Measurements from ENCODE around the gene ZNF664.

The ZNF664 gene

DNA sequence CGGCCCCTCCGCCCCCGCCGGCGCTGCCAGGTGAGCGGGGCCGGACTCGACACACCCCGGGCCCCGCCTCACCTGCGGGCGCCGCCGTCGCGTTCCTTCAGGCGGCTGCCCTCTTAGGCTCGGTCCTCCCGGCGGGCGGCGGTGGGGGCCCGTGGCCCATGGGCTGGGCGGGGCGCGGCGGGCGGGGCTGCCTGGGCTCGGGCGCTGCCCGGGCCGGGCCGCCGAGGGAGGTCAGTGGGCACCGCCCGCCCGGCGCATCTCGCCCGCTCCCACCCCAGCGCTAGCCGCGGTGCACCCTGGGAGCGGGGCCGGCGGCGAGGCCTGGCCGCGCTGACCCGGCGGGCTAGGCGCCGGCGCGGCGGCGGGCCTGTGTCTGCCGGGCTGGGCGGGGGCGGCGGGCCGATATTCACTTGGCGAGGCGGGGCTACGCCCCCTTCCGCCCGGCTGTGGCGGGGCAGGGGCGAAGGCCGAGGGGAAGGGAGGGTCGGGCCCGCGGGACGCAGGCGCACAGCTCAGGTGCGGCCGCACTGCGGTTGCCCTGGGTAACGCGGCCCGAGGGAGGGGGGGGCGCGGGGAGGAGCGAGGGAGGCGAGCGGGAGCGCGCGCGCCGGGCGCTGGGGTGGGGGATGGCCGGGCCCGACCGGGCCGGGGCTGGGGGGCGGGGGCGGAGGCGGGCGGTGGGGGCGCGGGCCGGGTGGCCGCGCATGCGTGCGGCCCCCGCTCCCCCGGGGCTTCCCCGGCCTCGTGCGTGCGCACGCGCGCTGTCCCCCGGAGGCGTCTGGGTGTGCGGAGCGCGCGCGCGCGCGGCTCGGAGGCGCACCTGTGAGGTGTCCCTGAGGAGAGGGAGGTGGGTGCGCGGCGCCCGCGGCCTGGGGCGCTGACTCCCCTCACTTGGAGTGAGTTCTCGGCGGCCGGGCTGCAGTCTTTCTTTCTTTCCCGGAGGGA, at the start of gene ZNF664, which contains the start of gene CCDC92:
Gene ZNF664, plus strand, starts transcription at position 759 of the 945 bp plus-strand sequence. CDS start 38,930 bp downstream, outside the sequence.
Gene CCDC92, minus strand, starts transcription at position 375 of the 945 bp plus-strand sequence. CDS start 28,526 bp downstream, outside the sequence.
- peak; percentile 80 for DNase-seq (ENCODE audit: low read depth)

DNA sequence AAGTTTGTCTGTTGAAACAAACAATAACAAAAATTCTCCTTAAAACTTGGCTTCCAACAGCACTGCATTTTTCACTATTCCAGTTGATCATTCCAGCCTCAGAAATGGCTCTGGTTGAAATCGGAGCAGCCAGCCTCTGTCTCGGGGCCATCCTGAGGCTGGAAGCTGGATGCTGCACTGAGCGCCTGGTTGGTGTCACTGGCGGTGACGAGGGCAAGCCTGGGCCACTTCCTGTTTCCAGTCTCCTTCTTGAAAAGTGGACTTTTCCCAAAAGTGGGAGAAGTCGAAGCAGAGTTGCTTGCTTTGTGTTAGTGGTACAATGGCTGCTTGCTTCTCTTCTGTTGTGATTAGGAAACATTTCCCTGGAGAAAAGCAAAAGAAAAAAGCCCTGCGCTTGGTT, 49.1 kb upstream of the ZNF664 start:
- no peak for DNase-seq (ENCODE audit: low read depth)

DNA sequence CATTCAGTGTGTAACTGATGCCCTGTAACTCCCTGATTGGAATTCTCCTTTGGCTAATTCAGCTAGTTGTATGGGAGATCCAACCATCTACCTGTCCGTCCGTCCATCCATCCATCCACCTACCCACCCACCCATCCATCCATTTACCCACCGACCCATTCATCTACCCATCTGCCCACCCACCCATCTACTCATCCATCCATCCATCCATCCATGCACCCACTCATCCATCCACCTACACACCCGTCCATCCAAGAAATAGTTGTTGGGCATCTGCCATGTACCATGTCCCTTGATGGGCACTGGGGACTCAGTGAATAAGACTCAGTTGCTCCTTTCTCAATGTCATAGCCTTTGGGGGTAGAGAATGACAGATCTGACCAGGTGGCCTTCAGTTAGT, 48.5 kb upstream of the ZNF664 start:
- no peak for DNase-seq (ENCODE audit: low read depth)

DNA sequence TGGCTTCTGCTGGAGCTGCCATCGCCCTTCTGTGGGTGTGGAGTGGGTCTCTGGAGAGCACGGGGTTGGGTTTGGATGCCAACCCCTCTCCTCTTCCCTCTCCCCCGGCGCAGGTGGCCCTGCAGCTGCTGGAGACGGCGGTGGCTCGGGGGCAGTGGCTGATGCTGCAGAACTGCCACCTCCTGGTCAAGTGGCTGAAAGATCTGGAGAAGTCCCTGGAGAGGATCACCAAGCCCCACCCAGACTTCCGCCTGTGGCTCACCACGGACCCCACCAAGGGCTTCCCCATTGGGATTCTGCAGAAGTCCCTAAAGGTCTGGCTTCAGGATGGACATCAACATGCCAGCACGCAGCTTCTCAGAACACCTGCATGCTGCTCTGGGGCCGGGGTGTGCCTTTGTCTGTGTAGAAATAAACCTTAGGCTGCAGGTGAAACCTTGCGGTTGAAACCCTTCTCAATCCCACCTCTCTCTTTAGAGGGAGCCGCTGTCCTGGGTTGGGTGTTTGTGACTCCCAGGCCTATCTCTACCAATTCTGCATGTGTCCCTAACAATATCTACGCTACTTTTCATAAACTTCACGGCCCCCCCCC, 44.6 kb upstream of the ZNF664 start:
- peak; percentile 47 for DNase-seq (ENCODE audit: low read depth)

DNA sequence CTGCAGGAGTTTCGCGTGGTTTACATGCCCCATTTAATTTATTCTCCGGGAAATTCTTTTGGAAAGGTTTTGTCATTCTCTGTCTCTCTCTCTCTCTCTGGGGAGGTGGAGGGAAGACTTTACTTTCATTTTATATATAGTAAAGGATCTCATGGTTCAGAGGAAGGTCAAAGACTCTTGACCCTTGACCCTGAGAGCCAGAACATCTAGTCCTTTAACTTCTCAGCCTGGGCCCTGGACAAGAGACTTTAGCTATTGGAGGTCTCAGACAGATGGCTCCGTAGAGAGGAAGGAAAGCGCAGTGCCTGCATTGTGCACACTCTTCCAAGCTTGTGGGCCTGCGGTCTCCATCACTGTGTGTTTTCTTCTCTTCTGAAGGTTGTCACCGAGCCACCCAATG, 44.1 kb upstream of the ZNF664 start:
- DNase-seq (ENCODE audit: low read depth) = no peak

DNA sequence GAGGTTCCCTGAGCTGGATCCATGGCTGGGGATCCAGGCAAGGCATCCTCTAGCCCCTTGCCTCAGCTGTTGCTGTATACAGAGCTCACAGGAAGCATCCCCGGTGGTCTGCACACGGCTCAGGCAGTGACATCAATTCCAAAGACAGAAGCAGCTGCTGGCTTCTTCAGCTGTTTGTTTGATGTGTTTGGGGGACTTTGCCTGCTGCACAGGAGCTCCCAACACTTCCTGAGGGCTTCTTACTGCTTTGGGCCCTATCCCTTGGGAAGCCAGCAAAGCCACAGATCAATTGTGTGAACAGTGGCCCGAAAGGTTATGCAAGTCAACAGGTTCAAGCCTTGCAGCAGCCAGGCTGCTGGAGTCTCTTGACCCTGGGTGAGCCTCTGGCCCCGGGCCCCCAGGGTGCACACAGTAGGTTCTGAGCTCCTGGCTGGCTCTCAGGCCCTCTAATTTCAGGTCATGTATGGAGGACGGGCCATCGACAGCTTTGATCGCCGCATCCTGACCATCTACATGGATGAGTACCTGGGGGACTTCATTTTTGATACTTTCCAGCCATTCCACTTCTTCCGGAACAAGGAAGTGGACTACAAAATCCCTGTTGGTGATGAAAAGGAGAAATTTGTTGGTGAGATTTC, 43.0 kb upstream of the ZNF664 start:
- DNase-seq (ENCODE audit: low read depth) = no peak

DNA sequence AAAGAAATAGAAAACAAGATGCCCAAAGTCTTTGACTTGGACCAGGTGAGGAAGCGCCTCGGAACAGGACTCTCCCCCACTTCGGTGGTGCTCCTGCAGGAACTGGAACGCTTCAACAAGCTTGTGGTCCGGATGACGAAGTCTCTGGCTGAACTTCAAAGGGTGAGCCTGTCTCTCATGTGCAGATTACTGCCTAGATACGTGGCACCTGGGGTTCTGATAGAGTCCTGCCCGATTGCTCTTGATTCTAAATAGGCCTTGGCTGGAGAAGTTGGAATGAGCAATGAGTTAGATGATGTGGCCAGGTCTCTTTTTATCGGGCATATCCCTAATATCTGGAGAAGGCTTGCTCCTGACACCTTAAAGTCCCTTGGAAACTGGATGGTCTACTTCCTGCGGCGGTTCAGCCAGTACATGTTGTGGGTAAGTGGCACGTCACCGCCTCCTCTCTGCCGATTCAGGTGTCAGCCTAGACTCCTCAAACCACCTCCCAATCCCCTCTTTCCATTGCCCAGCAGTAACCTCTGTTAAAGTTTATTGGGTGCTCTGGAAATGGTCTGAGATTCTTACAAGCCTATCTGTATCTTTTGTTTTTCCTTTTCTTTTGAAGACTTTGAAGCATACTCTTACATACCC, 41.2 kb upstream of the ZNF664 start:
- DNase-seq (ENCODE audit: low read depth) = no peak

DNA sequence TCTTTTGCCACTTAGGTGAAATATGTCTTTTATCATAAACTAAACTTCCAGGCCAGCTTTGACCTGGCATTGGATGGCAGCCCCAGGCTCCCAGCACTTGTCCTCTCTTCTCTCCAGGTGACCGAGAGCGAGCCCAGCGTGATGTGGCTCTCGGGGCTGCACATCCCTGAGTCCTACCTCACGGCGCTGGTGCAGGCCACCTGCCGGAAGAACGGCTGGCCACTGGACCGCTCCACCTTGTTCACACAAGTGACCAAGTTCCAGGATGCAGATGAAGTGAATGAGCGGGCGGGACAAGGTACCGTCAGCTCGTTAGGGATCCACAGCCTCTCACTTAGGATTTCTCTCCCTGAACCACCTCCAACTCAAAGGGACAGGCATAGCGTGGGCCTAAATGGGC, 39.8 kb upstream of the ZNF664 start:
- no peak for DNase-seq (ENCODE audit: low read depth)

DNA sequence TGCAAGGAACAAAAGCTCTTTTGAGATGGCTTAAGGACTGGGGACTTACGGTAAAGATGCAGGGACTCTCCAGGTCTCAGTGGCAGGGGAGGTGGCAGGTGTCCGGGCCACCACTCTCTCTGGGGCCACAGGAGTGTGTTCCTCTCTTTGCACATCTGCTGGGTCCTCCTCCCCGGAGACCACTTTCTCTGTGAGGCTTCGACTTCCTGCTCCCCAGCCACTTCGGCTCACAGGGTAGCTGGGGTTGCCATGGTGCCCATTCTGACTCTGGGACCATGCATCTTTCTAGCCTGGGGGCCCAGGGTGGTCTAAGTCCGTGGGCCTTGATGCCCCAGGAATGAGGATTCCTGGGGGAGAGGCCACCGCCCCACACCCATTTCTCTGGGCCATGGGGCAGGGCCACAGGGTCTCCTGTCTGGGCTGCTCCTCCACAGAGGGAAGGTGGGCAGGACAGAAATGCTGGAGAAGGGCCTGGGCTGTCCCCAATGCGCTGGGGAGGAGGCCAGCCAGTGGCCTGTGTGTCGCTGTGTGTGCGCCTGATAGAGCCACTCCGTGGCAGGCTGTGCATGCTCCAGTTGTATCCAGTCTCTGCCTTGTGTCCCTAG, 38.9 kb upstream of the ZNF664 start:
- no peak for DNase-seq (ENCODE audit: low read depth)

DNA sequence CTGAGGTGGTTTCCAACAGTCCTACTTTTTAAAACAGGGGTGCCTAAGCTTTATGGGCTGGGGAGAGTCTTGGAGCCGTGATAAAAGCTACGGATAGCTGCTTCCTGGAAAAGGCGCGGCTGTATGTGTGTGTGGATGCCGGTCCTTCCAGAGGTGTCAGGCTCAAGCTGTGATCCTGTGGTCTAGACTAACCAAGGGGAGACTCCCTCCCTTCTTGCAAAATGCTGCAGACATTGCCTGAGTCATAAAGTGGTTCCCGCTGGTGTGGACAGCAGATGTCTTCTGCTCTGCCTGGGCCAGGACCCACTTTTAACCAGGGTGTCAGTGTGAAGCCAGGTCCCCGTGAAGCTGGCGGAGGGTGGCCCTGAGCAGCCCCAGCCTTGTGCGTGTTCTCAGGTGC, 38.2 kb upstream of the ZNF664 start:
- DNase-seq (ENCODE audit: low read depth) = no peak

DNA sequence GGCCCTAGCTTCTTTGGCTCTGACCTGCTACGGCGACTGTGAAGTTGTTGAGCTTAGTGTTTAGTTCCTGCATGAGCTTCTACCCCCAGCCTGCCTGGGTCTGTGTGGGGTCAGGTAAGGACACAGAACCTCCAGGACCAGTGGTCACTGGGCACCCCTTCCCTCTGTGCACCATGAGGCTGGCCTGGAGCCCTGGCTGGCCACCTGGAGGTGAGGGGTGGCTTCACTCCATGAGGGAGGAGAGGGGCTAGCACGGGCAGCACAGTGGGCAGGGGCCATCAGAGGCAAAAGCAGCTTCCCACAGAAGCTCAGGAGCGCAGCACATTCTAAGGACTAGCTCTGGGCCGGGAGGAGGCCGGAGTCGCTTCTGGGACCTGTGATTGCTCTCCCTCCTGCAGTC, 37.1 kb upstream of the ZNF664 start:
- no peak for DNase-seq (ENCODE audit: low read depth)

DNA sequence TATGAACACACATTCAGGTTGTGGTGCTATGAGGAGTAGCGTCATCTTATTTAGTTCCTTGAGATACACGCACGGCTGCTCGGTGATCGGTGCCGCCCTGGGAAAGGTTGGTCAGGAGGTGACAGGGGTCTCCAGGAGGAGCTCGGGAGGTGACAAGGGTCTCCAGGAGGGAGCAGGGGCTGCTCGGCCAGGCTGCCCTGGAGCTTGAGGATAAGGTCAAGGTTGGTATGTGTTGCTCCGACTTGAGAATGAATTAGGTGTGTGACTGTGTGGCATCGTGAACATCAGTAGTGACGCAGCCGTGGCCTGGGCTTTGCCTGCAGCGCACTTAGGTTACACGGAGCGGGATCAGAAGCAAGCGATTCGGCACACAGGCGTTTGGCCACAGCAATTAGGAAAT, 36.5 kb upstream of the ZNF664 start:
- no peak for DNase-seq (ENCODE audit: low read depth)

DNA sequence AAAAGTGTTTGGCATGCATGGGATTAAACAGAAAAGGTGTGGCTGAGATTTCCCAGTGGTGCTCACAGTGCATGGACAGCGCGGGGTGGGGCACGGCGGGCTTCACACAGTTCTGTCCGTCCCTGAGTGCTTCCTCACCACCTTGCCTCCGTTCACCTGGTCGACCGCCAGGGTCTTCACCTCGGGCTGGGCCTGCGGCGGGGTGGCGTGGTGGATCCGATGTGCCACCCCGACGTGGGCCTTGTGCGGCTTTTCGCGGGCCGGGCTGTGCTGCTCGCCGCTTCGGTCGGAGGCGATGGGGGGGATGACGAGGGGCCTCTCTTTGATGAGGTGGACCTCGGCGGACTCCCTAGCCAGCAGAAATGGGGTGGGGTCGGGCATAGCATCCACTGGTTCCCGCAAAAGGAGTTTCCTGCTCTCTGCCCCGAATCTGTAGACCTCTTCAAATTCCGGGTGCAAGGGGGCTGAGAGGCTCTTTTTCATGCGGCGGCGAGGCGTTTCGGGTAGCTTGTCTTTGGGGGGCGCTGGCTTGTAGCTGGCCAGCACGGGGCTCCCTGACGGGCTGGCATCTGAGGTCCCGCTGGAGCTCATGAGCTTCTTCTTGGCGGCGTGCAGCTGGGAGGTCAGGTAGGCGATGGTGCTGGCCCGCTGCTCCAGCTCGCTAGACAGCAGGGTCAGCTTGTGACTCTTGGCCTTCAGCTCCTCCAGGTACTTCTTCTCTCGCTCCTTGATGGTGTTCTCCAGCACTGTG, 35.9 kb upstream of the ZNF664 start:
- no peak for DNase-seq (ENCODE audit: low read depth)

DNA sequence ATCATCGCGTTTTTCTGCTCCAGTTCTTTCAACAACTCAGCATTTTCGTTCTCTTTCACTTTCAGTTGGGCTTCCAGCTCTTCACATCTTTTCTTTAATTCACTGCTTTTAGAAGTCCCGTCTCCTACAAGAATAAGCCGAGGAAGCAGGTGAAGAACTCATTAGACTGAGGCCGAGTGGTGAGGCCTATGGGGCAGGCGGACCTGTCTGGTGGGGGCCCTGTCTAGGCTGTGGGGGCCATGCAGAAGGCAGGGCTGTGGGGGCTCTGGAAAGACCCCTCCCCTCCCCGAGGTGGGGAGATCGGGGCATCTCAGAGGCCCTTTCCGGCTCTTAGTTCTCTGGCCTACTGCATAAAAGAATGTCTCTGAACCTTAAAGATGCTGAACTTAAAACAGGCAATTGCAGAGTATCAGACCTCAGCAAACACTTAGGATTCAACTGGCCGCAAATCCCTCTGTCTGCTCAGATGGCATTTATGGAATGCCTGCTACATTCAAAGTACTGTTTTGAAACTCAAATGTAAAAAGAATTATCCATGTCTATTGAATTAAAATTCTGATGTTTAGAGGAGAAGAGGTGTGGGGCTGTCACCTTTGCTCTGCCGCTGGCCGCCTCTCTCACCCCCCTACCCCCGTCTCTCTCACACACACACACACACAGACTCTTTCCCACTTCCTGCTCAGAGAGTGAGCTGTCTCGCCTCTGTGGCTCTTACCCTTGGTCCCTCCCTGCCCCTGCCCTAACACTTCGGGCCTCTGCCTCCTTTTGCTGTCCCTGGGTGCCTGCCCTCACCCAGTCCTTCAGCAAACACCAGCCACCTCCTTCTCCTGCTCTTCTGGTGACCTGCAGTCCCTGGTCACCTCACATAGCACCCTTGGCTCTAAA, 35.1 kb upstream of the ZNF664 start:
- DNase-seq (ENCODE audit: low read depth) = no peak

DNA sequence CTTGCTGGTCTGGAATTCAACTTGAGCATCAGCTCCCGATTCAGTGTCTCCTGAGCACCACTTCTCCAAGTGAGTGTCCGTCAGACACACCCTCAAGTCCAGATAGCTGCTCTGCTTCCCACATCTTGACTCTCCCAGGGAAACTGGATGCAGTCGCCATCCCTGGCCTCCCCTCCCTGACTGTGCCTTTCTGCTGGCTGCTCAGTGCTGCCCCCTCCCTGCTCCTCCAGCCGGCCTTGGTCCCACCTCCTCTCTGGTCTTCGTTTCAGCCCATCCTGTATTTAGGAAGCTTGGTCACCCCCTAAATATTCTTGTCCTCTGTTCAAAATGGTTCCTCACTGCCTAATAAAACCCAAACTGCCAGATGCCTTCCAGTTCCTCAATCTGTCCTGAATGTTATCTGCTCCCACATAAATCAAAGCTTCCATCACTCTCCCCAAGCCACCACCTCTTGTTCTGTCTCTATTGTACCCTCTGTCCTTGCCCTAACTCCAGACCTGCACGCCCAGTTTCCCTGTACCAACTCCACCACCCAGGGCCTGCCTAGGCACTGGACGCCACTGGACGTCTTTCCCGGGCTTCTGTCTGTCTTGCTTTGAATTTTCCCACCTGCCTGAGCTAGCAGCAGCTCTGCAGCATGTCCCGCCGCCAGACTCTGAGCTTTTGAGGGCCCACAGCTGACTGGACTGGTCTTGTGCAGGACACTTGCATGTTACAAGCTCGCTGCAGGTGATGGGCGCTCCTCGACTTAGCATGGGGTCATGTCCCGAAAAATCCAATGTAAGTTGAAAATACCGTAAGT, 34.1 kb upstream of the ZNF664 start:
- no peak for DNase-seq (ENCODE audit: low read depth)

DNA sequence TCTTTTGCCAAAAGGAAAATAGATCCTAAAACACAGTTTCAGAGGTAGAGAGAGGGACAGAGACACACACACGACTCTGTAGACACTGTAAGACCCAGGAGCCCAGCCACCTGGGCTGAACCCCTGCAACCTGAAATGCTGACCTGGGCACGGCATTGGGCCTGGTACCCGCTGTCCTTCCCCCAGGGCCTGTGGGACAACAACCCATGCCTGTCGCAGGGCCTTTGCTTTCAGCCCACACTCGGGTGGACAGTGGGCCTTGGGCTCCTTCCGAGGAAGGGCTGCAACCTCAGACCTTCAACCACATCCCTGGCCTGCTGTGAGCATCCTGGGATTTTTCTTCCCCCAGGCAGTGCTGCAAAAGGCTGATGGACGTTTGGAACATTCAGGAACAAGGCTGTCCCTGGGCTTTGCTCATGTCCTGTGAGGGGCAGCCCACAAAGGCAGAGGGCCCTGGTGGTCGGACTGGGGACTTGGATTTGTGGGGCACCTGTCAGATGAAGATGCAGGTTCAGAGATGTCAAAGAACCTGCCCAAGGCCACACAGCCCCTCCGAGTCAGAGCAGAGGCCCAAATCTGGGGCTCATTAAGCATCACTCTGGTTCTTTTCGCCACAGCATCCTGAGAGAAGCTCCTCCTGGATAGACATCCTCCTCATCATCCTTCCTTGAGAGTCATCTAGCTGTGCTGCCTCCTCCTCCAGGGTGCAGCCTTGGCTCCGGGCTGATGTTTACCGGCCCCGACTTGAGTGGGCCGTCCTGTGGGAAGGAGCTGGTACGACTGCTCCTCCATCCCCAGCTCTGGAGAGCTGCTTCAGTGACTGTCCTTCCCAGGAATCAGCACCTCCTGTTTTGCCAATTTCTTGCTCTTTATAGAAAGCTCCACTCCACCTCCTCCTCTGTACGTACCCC, 33.0 kb upstream of the ZNF664 start:
- DNase-seq (ENCODE audit: low read depth) = no peak

DNA sequence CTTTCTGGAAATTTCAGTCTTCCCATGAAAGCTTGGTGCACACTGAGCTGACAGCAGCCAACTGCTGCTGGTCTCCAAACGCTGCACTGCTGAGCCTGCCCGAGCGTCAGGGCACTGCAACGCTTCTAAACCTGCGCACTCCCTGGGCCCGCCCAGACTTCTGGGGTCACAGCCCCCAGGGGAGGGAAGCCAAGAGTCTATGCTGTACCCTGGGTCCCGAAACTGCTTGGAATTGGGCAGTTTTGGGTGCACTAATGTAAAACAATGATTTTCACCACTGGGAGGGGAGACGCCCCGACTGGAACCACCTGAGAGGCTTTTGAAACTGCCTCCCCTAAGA, 32.4 kb upstream of the ZNF664 start:
- DNase-seq (ENCODE audit: low read depth) = no peak

DNA sequence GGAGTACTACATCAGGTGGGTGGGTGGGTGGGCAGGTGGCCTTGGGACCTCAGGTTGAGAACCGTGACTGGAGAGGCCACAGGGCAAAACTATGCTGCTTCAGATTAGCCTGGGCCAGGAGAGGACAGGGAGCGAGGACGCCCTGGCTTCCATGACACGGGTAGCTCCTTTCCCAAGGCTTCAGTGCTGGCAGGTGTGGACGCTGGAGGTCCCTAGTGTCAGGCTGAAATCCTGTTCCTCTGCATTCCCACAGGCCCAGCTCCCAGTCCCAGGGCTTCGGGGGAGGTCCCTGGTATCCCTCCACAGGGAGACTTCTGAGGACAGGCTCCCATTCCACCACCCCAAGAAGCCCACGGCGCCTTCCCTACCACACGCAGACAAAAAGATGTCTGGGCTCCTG, 32.0 kb upstream of the ZNF664 start:
- DNase-seq (ENCODE audit: low read depth) = no peak
